ENCODE data around the gene APOA5. TPM values are rescaled to one million over a fixed set of nuclear protein-coding genes. Genes with fewer than 3 reads are reported as not detected.

APOA5 gene
- total RNA-seq, 1 experiment from 2014 or later, result not detected

GRCh38 chr11:116796548-116796947 lies 4.9 kb upstream of the APOA5 start:
- H3K4me1 ChIP-seq (ENCODE audit: insufficient read depth, low read length), result peaks cover 19% of the 10 kb centered on the region
- CTCF ChIA-PET, result no interaction called here
- POLR2A ChIA-PET (ENCODE audit: unreplicated experiment), result no interaction called here
- DNase-seq (no peak), ATAC-seq (no peak)
- H3K79me2 ChIP-seq (ENCODE audit: low read length), result no peaks in the 10 kb centered on the region
- BruUV-seq (replicated peaks), result no TSS peak
- H3K9ac ChIP-seq (ENCODE audit: low read length), result no peak overlapping the region
- H3K9me2 ChIP-seq (replicated peaks; ENCODE audit: low read length), result no peaks in the 10 kb centered on the region
- H3K4me3 ChIP-seq (ENCODE audit: low read length), result no peak overlapping the region
- H3K27ac ChIP-seq (ENCODE audit: low read length), result no peak overlapping the region
- no peaks in the 10 kb centered on the region for H3K36me3 ChIP-seq (ENCODE audit: low read depth, low read length)
- no peaks in the 10 kb centered on the region for H3K9me3 ChIP-seq (ENCODE audit: low read length)
- no peaks in the 10 kb centered on the region for H3F3A ChIP-seq (ENCODE audit: low read length, unreplicated experiment)
- TF ChIP-seq EZH2 (IDR thresholded peaks at IDR 0.05; ENCODE audit: low read length, unreplicated experiment), result no peak
- no peak for TF ChIP-seq CTCF (conservative IDR thresholded peaks at IDR 0.05; ENCODE audit: low read depth, low read length)
- no peak for TF ChIP-seq EZH2phosphoT487 (IDR thresholded peaks at IDR 0.05; ENCODE audit: borderline replicate concordance, low read length)
- intact Hi-C loops (cut with micrococcal nuclease), result no loop called here
- no peak overlapping the region for H2AFZ ChIP-seq (ENCODE audit: low read length)
- H4K20me1 ChIP-seq (ENCODE audit: low read length), result no peaks in the 10 kb centered on the region
- no peak overlapping the region for H3K4me2 ChIP-seq (ENCODE audit: low read length)
- no peaks in the 10 kb centered on the region for H3K27me3 ChIP-seq (ENCODE audit: low read length)

- H3K4me2 ChIP-seq (ENCODE audit: low read length), result no peak overlapping the region
- intact Hi-C loops (cut with micrococcal nuclease), result loop anchor here (5.0 kb wide), 2 partner anchors 57 to 312 kb away; no protein-coding TSS in a partner anchor
- no peaks in the 10 kb centered on the region for H3K27me3 ChIP-seq (ENCODE audit: low read length)
- no peaks in the 10 kb centered on the region for H3K36me3 ChIP-seq (ENCODE audit: low read depth, low read length)
- H3K9ac ChIP-seq (ENCODE audit: low read length), result no peak overlapping the region
- H3K9me3 ChIP-seq (ENCODE audit: low read length), result no peaks in the 10 kb centered on the region
- peaks cover 19% of the 10 kb centered on the region for H3K4me1 ChIP-seq (ENCODE audit: insufficient read depth, low read length)
- TF ChIP-seq CTCF (conservative IDR thresholded peaks at IDR 0.05; ENCODE audit: low read depth, low read length), result no peak
- TF ChIP-seq EZH2phosphoT487 (IDR thresholded peaks at IDR 0.05; ENCODE audit: borderline replicate concordance, low read length), result no peak
- no peak for TF ChIP-seq EZH2 (IDR thresholded peaks at IDR 0.05; ENCODE audit: low read length, unreplicated experiment)
- no peak overlapping the region for H2AFZ ChIP-seq (ENCODE audit: low read length)
- no peak overlapping the region for H3K27ac ChIP-seq (ENCODE audit: low read length)
- H3K79me2 ChIP-seq (ENCODE audit: low read length), result no peaks in the 10 kb centered on the region
- H3K4me3 ChIP-seq (ENCODE audit: low read length), result no peak overlapping the region
- H3F3A ChIP-seq (ENCODE audit: low read length, unreplicated experiment), result no peaks in the 10 kb centered on the region
- POLR2A ChIA-PET (ENCODE audit: unreplicated experiment), result no interaction called here
- H3K9me2 ChIP-seq (replicated peaks; ENCODE audit: low read length), result no peaks in the 10 kb centered on the region
- DNase-seq (no peak), ATAC-seq (no peak)
- H4K20me1 ChIP-seq (ENCODE audit: low read length), result no peaks in the 10 kb centered on the region
- CTCF ChIA-PET, result no interaction called here
- no TSS peak for BruUV-seq (replicated peaks)
Measured at GRCh38 chr11:116794851-116795250, 3.2 kb upstream of the APOA5 start.

GRCh38 chr11:116793772-116794097 lies 2.1 kb upstream of the APOA5 start:
- no peak overlapping the region for H3K9ac ChIP-seq (ENCODE audit: low read length)
- no peaks in the 10 kb centered on the region for H3K36me3 ChIP-seq (ENCODE audit: low read depth, low read length)
- H3K9me2 ChIP-seq (replicated peaks; ENCODE audit: low read length), result no peaks in the 10 kb centered on the region
- no peaks in the 10 kb centered on the region for H4K20me1 ChIP-seq (ENCODE audit: low read length)
- no peaks in the 10 kb centered on the region for H3K79me2 ChIP-seq (ENCODE audit: low read length)
- no peak overlapping the region for H3K27ac ChIP-seq (ENCODE audit: low read length)
- H3K4me1 ChIP-seq (ENCODE audit: insufficient read depth, low read length), result peaks cover 19% of the 10 kb centered on the region
- CTCF ChIA-PET, result interaction anchor here (0.9 kb wide), 1 partner anchor 42 kb away, joined by 4 read pairs; no protein-coding TSS in a partner anchor
- H3K4me3 ChIP-seq (ENCODE audit: low read length), result no peak overlapping the region
- no peak for ATAC-seq
- H3F3A ChIP-seq (ENCODE audit: low read length, unreplicated experiment), result no peaks in the 10 kb centered on the region
- no TSS peak for BruUV-seq (replicated peaks)
- peak; percentile 17 for DNase-seq
- H2AFZ ChIP-seq (ENCODE audit: low read length), result no peak overlapping the region
- no peaks in the 10 kb centered on the region for H3K9me3 ChIP-seq (ENCODE audit: low read length)
- no peaks in the 10 kb centered on the region for H3K27me3 ChIP-seq (ENCODE audit: low read length)
- no peak overlapping the region for H3K4me2 ChIP-seq (ENCODE audit: low read length)
- intact Hi-C loops (cut with micrococcal nuclease), result loop anchor here (5.0 kb wide), 2 partner anchors 59 to 314 kb away; no protein-coding TSS in a partner anchor
- TF ChIP-seq CTCF (conservative IDR thresholded peaks at IDR 0.05; ENCODE audit: low read depth, low read length) (no peak), EZH2phosphoT487 (IDR thresholded peaks at IDR 0.05; ENCODE audit: borderline replicate concordance, low read length) (no peak), EZH2 (IDR thresholded peaks at IDR 0.05; ENCODE audit: low read length, unreplicated experiment) (no peak)
- POLR2A ChIA-PET (ENCODE audit: unreplicated experiment), result no interaction called here

Measured in PC-3 (cell line).